GM13977 (cell line): ENCODE measurements around the gene VPS18.
A peak's percentile ranks its signal among the peaks of the same experiment; 100 is the strongest.

Source experiments
- DNase-seq: peaks from one replicate; pipeline ENCODE4 v3.0.0; 2012; ENCODE audit warnings: low spot score
- CTCF ChIP-seq: IDR thresholded peaks from 2 replicates; pipeline ENCODE4 v1.5.1; 2012; ENCODE audit warnings: mild to moderate bottlenecking, control low read depth; ENCODE audit not compliant: insufficient read depth; ENCODE audit errors: extremely low read depth, missing control alignments
- in situ Hi-C: fragments of 300-500 bp; cut with MboI; formaldehyde crosslinking; loops from one replicate; pipeline ENCODE4 v1.12.0; 2022; ENCODE audit warnings: low sequenced_read_pairs, low pct_unique_long_range_greater_than_20kb, mixed read lengths, inconsistent platforms; ENCODE audit not compliant: unreplicated experiment

VPS18 gene

GRCh38 chr15:40929660-40930429 lies 35.6 kb downstream of the VPS18 start:
- in situ Hi-C loops: no loop called here
- no peak for DNase-seq
- TF ChIP-seq CTCF: no peak

GRCh38 chr15:40930430-40931299 lies 36.4 kb downstream of the VPS18 start:
- DNase-seq: peak; percentile 84
- TF ChIP-seq CTCF: peak; percentile 93
- in situ Hi-C loops: no loop called here

GRCh38 chr15:40931300-40932142 lies 37.3 kb downstream of the VPS18 start:
- DNase-seq: no peak
- no peak for TF ChIP-seq CTCF
- in situ Hi-C loops: no loop called here

GRCh38 chr15:40932156-40932555 lies 37.9 kb downstream of the VPS18 start:
- DNase-seq: no peak
- no peak for TF ChIP-seq CTCF
- in situ Hi-C loops: no loop called here

- no peak for DNase-seq
- in situ Hi-C loops: no loop called here
- TF ChIP-seq CTCF: no peak
Measured at GRCh38 chr15:40932649-40933516, 38.6 kb downstream of the VPS18 start.

GRCh38 chr15:40933517-40933902 lies 39.3 kb downstream of the VPS18 start:
- in situ Hi-C loops: no loop called here
- DNase-seq: no peak
- TF ChIP-seq CTCF: no peak
